Stomach smooth muscle (tissue), 2 donors: ENCODE data around the gene TTC39A.

Experiments
- H3K27ac ChIP-seq: one replicate; pipeline ENCODE4 v1.7.0; 2013; ENCODE audit warnings: mild to moderate bottlenecking, low read length, inconsistent platforms
- H3K27me3 ChIP-seq, 2 donors: one replicate each; pipeline ENCODE4 v1.7.0; 2013; ENCODE audit warnings: low read length in 2 of 2; ENCODE audit not compliant: insufficient read depth in 2 of 2, control insufficient read depth in 1 of 2
- H3K36me3 ChIP-seq, 2 donors: one replicate each; pipeline ENCODE4 v1.7.0; 2013; ENCODE audit warnings: low read length in 2 of 2; ENCODE audit not compliant: control insufficient read depth in 2 of 2, insufficient read depth in 2 of 2
- H3K4me1 ChIP-seq: one replicate; pipeline ENCODE4 v1.7.0; 2013; ENCODE audit warnings: low read length; ENCODE audit not compliant: control insufficient read depth, insufficient read depth
- H3K4me3 ChIP-seq, 2 donors: one replicate each; pipeline ENCODE4 v1.7.0; 2013; ENCODE audit warnings: low read length in 2 of 2
- H3K9ac ChIP-seq, 2 donors: one replicate each; pipeline ENCODE4 v1.7.0; 2013; ENCODE audit warnings: low read length in 2 of 2, mild to moderate bottlenecking in 1 of 2
- H3K9me3 ChIP-seq, 2 donors: one replicate each; pipeline ENCODE4 v1.7.0; 2013; ENCODE audit warnings: low read length in 2 of 2; ENCODE audit not compliant: control insufficient read depth in 2 of 2
- donor health status: healthy.
- donor health status: Pancreatic carcinoma.

Gene TTC39A

DNA sequence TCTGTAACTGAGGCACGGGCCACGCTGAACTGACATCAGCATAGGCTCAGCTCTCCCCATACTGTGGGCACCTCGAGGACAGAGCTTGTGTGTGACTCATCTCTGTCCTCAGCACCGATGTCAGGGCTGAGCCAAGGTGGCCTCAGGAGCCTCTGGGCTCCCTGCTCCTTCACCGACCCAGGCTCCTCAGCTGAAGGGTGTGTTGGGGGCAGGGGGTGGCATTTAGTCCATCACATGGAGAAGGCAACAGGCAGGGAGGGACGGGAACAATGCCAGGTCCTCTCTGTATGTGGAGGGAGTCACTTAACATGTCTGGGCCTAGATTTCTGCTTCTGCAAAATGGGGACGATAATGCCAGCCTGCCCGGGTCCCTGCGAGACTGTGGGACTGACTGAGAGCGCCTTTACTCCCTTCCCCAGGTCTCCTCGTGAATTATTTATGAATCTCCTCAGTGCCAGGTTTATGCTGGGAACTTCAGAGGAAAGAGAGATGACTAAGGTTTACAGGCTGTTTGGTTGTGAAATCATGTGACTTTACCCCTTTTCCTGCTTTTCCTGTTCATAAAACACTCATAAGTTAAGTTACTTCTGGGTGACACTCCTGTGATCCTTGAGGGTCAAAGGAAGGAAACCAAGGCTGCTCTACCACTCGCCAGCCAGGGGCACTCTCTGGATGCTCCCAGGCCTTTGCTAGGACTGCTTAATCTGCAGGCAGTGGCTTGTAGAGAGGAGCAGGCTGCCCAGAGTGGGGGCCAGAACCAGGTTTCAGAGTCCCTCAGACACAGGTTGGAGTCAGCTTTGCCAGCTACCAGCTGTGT is 16.2 kb downstream of the TTC39A start:
- no peaks in the 10 kb centered on the region for H3K9me3 ChIP-seq
- no peak overlapping the region for H3K9ac ChIP-seq
- no peaks in the 10 kb centered on the region for H3K27me3 ChIP-seq
- H3K4me1 ChIP-seq, result no peaks in the 10 kb centered on the region
- H3K36me3 ChIP-seq, result no peaks in the 10 kb centered on the region
- H3K4me3 ChIP-seq, result no peak overlapping the region
- H3K27ac ChIP-seq, result no peak overlapping the region

GRCh38 chr1:51313268-51313852 is 17.0 kb downstream of the TTC39A start:
- Histone ChIP-seq H3K9ac (no peak overlapping the region), H3K27me3 (no peaks in the 10 kb centered on the region), H3K4me1 (no peaks in the 10 kb centered on the region), H3K4me3 (no peak overlapping the region), H3K27ac (no peak overlapping the region), H3K9me3 (no peaks in the 10 kb centered on the region), H3K36me3 (no peaks in the 10 kb centered on the region)

DNA sequence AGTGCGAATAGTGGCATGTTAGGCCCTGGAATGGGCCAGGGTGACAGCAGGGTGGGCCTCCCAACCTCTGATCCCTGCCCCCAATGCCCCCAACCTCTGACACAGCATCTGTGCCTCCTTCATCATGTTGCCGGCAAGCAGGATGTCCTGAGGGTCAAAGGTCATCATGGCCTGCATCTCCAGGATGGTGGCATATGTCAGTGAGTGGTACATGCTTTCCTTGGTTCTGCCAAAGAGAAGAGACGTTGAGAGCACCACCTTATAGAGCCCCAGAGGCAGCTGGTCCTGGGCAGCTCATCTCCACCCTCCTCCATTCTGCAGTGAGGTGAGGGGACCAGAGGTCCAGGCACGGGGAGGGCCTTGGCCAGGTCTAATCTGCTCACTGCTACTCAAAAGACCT is 17.6 kb downstream of the TTC39A start:
- Histone ChIP-seq H3K9ac (no peak overlapping the region), H3K4me3 (no peak overlapping the region), H3K4me1 (no peaks in the 10 kb centered on the region), H3K27ac (no peak overlapping the region), H3K36me3 (no peaks in the 10 kb centered on the region), H3K9me3 (no peaks in the 10 kb centered on the region), H3K27me3 (no peaks in the 10 kb centered on the region)

- Histone ChIP-seq H3K4me3 (no peak overlapping the region), H3K27me3 (no peaks in the 10 kb centered on the region), H3K27ac (no peak overlapping the region), H3K9me3 (no peaks in the 10 kb centered on the region), H3K4me1 (no peaks in the 10 kb centered on the region), H3K36me3 (no peaks in the 10 kb centered on the region), H3K9ac (no peak overlapping the region)
Observed at GRCh38 chr1:51311826-51312225, 18.5 kb downstream of the TTC39A start.

- Histone ChIP-seq H3K27ac (no peak overlapping the region), H3K9ac (no peak overlapping the region), H3K9me3 (no peaks in the 10 kb centered on the region), H3K36me3 (no peaks in the 10 kb centered on the region), H3K27me3 (no peaks in the 10 kb centered on the region), H3K4me1 (no peaks in the 10 kb centered on the region), H3K4me3 (no peak overlapping the region)
Observed at GRCh38 chr1:51310871-51311613, 19.3 kb downstream of the TTC39A start.

DNA sequence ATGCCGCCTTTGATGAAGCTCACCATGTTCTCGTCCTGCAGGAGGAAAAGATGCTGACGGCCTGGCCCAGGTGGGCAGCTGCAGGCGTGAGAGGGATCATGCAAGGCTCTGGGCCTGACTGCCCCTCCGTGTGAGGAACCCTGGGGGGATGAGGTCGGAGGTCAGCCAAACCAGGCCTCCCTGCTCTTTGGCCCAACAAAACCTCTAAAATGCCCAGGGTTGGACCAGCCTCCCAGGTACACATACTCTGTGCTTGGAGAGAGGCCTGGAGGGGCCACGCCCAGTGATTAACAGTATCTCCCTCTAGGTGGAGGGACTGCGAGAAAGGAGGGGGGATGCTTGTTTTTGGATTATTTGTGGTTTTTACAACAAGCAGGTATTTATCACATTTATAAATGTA is 21.1 kb downstream of the TTC39A start:
- H3K9ac ChIP-seq, result no peak overlapping the region
- H3K27ac ChIP-seq, result no peak overlapping the region
- no peaks in the 10 kb centered on the region for H3K9me3 ChIP-seq
- H3K4me1 ChIP-seq, result no peaks in the 10 kb centered on the region
- no peaks in the 10 kb centered on the region for H3K27me3 ChIP-seq
- H3K36me3 ChIP-seq, result no peaks in the 10 kb centered on the region
- H3K4me3 ChIP-seq, result no peak overlapping the region

DNA sequence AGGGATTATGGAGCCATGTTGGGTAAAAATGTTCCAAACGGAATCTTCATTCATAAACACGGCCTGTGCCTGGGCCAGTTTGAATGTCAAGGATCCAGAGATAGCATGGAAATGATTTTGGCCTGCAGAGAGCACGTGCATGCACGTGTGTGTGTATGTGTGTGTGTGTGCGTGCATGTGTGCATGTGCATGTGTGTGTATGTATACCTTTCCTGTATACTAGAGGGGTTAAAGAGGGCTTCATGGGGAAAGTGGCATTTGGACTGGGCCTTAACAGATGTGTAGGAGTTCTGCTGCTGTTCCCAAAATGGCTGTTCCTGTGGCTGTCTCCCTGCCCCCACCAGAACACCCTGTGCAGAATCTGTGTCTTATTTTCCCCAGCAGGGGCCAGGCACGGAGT is 21.7 kb downstream of the TTC39A start:
- Histone ChIP-seq H3K9ac (no peak overlapping the region), H3K4me1 (no peaks in the 10 kb centered on the region), H3K27me3 (no peaks in the 10 kb centered on the region), H3K36me3 (no peaks in the 10 kb centered on the region), H3K9me3 (no peaks in the 10 kb centered on the region), H3K4me3 (no peak overlapping the region), H3K27ac (no peak overlapping the region)

GRCh38 chr1:51306950-51307349 is 23.4 kb downstream of the TTC39A start:
- Histone ChIP-seq H3K27ac (no peak overlapping the region), H3K4me1 (no peaks in the 10 kb centered on the region), H3K9me3 (no peaks in the 10 kb centered on the region), H3K9ac (no peak overlapping the region), H3K36me3 (no peaks in the 10 kb centered on the region), H3K4me3 (no peak overlapping the region), H3K27me3 (peaks cover 0 to 2% of the 10 kb centered on the region in 2 donors)

- Histone ChIP-seq H3K36me3 (no peaks in the 10 kb centered on the region), H3K4me3 (no peak overlapping the region), H3K9ac (no peak overlapping the region), H3K9me3 (no peaks in the 10 kb centered on the region), H3K4me1 (no peaks in the 10 kb centered on the region), H3K27ac (no peak overlapping the region), H3K27me3 (peaks cover 2% of the 10 kb centered on the region in 2 donors)
Observed at GRCh38 chr1:51305371-51305823, 25.0 kb downstream of the TTC39A start.

DNA sequence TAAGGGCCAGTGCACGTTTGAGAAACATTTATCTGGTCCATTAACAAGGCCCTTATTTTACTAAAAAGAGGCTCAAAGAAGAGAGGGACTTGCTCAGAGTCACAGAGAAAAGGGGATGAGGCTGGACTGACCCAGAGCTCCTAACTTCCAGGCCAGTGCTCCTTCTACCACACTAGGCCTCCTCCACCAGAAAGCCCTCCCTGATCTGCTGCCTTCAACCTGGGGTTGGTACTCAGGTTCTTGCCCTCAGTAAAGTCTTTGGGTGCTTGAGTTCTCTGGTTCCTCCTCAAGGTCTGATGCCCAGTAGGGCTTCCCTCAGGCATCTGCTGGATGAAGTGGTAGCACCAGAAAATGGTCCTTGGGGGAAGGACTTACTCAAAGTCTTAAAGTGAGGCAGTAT is 26.0 kb downstream of the TTC39A start:
- Histone ChIP-seq H3K4me1 (no peaks in the 10 kb centered on the region), H3K9ac (no peak overlapping the region), H3K9me3 (no peaks in the 10 kb centered on the region), H3K4me3 (no peak overlapping the region), H3K36me3 (no peaks in the 10 kb centered on the region), H3K27ac (no peak overlapping the region), H3K27me3 (peaks cover 2% of the 10 kb centered on the region in 2 donors)
